ENCODE measurements around the gene DNAI1. TPM values are rescaled to one million over a fixed set of nuclear protein-coding genes. Genes with fewer than 3 reads are reported as not detected.

DNAI1 gene
- total and polyA plus RNA-seq, 2 of the 13 experiments (the other 11 are each of a cell fraction or from before 2014, with no cell fraction given) = not detected

- Histone ChIP-seq H3K9me3 (ENCODE audit: low read length) (no peaks in the 10 kb centered on the region), H3K4me2 (ENCODE audit: low read depth, low read length) (no peak overlapping the region), H3K27me3 (ENCODE audit: control insufficient read depth in 1 of 2, insufficient read depth in 2 of 2, low read length in 2 of 2) (peaks cover 2 to 55% of the 10 kb centered on the region in 2 experiments; a peak in 3 of 5 replicates), H3K36me3 (replicated peaks in 1 of 2; ENCODE audit: control insufficient read depth in 1 of 2, insufficient read depth in 2 of 2, low read length in 2 of 2) (no peaks in the 10 kb centered on the region), H4K20me1 (ENCODE audit: insufficient read depth, low read length) (no peaks in the 10 kb centered on the region; the same call in 1 of the 2 replicates), H2AFZ (ENCODE audit: low read length) (no peak overlapping the region), H3K9ac (ENCODE audit: insufficient read depth, low read depth, low read length) (no peak overlapping the region), H3K4me1 (ENCODE audit: insufficient read depth, low read length) (peaks cover 20% of the 10 kb centered on the region), H3K4me3 (replicated peaks in 1 of 3; ENCODE audit: insufficient read depth in 1 of 3, low read depth in 2 of 3, low read length in 3 of 3) (no peak overlapping the region), H3K27ac (ENCODE audit: extremely low read length, insufficient read depth, low read length) (no peak overlapping the region), H3K79me2 (ENCODE audit: insufficient read depth, low read length) (no peaks in the 10 kb centered on the region)
- DNase-seq (ENCODE audit: low spot score) (no peak), ATAC-seq (no peak), FAIRE-seq (no peak)
- 17% methylated on average over 6 of the region's 7 CpGs for WGBS (ENCODE audit: low lambda C conversion rate)
- intact Hi-C loops (cut with micrococcal nuclease; ENCODE audit: unreplicated experiment) = no loop called here
- ChIA-PET POLR2A (interaction anchor here (1.1 kb wide), 1 partner anchor 60 kb away, joined by 3 read pairs; no protein-coding TSS in a partner anchor), CTCF (ENCODE audit: low intra/inter-chr PET ratio, low total read pairs) (interaction anchor here (1.6 kb wide), 1 partner anchor 29 kb away, joined by 10 read pairs; no protein-coding TSS in a partner anchor)
- in situ Hi-C loops (cut with HindIII; ENCODE audit: extremely low pct_ligation_motif_present, low pct_unique_long_range_greater_than_20kb) = no loop called here
- TF ChIP-seq, protein P1, sequence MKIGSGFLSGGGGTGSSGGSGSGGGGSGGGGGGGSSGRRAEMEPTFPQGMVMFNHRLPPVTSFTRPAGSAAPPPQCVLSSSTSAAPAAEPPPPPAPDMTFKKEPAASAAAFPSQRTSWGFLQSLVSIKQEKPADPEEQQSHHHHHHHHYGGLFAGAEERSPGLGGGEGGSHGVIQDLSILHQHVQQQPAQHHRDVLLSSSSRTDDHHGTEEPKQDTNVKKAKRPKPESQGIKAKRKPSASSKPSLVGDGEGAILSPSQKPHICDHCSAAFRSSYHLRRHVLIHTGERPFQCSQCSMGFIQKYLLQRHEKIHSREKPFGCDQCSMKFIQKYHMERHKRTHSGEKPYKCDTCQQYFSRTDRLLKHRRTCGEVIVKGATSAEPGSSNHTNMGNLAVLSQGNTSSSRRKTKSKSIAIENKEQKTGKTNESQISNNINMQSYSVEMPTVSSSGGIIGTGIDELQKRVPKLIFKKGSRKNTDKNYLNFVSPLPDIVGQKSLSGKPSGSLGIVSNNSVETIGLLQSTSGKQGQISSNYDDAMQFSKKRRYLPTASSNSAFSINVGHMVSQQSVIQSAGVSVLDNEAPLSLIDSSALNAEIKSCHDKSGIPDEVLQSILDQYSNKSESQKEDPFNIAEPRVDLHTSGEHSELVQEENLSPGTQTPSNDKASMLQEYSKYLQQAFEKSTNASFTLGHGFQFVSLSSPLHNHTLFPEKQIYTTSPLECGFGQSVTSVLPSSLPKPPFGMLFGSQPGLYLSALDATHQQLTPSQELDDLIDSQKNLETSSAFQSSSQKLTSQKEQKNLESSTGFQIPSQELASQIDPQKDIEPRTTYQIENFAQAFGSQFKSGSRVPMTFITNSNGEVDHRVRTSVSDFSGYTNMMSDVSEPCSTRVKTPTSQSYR (CRISPR knock-in tag; IDR thresholded peaks at IDR 0.05; ENCODE audit: borderline replicate concordance) = no peak
- TF ChIP-seq CTCF (CRISPR knock-in tag; IDR thresholded peaks at IDR 0.05) (peak; percentile 59), STAG1 (CRISPR knock-in tag; IDR thresholded peaks at IDR 0.05) (peak; percentile 31; the same call in 1 of the 2 replicates), ZNF580 (CRISPR knock-in tag; IDR thresholded peaks at IDR 0.05; ENCODE audit: borderline replicate concordance, low read depth) (no peak)
- TF ChIP-seq, protein P2, sequence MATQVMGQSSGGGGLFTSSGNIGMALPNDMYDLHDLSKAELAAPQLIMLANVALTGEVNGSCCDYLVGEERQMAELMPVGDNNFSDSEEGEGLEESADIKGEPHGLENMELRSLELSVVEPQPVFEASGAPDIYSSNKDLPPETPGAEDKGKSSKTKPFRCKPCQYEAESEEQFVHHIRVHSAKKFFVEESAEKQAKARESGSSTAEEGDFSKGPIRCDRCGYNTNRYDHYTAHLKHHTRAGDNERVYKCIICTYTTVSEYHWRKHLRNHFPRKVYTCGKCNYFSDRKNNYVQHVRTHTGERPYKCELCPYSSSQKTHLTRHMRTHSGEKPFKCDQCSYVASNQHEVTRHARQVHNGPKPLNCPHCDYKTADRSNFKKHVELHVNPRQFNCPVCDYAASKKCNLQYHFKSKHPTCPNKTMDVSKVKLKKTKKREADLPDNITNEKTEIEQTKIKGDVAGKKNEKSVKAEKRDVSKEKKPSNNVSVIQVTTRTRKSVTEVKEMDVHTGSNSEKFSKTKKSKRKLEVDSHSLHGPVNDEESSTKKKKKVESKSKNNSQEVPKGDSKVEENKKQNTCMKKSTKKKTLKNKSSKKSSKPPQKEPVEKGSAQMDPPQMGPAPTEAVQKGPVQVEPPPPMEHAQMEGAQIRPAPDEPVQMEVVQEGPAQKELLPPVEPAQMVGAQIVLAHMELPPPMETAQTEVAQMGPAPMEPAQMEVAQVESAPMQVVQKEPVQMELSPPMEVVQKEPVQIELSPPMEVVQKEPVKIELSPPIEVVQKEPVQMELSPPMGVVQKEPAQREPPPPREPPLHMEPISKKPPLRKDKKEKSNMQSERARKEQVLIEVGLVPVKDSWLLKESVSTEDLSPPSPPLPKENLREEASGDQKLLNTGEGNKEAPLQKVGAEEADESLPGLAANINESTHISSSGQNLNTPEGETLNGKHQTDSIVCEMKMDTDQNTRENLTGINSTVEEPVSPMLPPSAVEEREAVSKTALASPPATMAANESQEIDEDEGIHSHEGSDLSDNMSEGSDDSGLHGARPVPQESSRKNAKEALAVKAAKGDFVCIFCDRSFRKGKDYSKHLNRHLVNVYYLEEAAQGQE (IDR thresholded peaks at IDR 0.05; ENCODE audit: borderline replicate concordance in 1 of 2, low read depth in 1 of 2, low read length in 2 of 2) = no peak
- BruUV-seq (replicated peaks) = no TSS peak
Measured at GRCh38 chr9:34562135-34562745, 103.6 kb downstream of the DNAI1 start.

All from HepG2 (cell line).